ENCODE measurements around the gene GRK6. TPM values are rescaled to one million over a fixed set of nuclear protein-coding genes. Genes with fewer than 3 reads are reported as not detected.

The GRK6 gene
- total RNA-seq, 3 donors from 2014 or later, result 21.3 to 25.0 (median 22.1) TPM

DNA sequence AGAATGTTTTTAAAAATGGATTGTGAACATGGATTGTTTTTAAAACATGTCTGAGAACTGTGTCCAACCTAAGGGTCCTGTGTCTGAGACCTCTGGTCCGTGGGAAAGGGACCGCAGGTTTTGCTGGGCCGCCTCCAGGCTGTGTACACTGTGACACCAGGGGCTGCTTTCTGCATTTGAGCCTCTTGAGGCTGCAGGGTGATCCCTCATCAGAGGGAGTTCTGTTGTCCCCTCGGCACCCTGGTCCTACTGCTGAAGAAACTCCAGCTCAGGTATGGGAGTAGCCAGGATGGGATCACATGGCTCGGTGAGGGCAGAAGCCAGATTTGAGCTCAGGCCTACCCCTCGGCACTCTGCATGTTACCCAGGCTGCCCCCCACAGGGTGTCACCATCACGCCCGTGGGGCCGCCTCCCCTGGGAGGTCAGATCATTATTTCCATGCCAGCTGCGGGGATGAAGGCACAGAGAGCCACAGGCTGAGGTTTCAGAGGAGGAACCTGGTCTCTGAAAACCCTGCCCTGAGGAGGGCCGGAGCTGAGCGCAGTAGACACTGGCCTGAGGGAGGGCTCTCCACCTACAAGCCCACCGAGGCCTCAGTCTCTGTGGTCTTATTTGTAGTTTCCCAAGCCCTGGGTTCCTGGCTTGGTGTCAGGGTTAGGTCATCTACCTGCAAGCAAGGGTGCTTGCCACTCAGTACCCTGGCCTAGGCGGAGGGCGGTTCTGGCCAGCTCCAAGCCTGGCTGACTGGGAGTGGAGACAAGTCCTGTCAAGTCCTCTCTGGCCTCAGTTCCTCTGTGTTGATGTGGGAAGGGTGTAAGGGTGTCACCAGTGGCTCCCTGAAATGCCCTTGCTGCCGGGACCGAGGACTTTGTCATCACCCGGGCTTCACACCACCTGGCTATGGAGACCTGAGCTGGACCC lies 22.9 kb downstream of the GRK6 start:
- no peak overlapping the region for H3K27ac ChIP-seq
- H3K4me1 ChIP-seq, result peaks cover 0 to 13% of the 10 kb centered on the region in 2 donors
- H3K4me3 ChIP-seq, result no peak overlapping the region

DNA sequence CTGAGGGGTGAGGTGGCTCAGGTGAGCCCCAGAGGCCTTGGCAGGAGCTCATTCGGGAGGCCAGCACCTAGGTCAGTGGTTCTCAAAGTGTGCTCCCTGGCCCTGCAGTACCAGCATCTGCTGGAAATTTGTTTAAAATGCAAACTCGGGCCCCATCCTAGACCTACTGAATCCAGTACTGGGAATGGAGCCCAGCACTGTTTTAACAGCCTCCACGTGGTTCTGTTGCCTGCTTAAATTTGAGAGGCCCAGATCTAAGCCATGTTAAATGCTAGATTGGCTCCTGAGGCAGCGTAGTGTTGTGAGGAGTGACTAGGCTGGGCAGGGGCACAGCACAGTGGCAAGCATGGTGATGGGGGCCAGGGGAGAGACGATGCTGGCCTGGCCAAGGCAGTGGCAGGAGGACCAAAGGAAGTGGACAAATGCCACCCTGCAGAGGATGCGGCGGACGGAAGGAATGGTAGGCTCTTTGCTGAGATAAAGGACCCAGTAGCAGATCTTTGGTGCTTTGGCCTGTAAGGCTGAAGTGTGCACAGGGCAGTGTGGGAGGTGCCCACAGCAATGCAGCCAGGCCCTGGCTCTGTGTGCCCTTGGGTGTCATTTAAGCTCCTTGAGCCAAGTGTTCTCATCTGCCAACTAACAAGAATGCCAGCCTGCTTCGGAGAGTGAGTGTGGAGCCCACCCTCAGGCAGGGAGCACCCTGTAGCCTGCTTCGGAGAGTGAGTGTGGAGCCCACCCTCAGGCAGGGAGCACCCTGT lies 24.4 kb downstream of the GRK6 start:
- no peak overlapping the region for H3K27ac ChIP-seq
- H3K4me1 ChIP-seq, result peaks cover 0 to 13% of the 10 kb centered on the region in 2 donors
- no peaks in the 10 kb centered on the region for H3K9me3 ChIP-seq
- H3K36me3 ChIP-seq, result no peaks in the 10 kb centered on the region
- DNase-seq (ENCODE audit: low spot score in 2 of 2), result no peak
- intact Hi-C loops (cut with DNase I; ENCODE audit: low total_unique reads), result loop anchor here (5.0 to 10.0 kb wide), 2 partner anchors 54 to 336 kb away; no protein-coding TSS in a partner anchor
- no peak overlapping the region for H3K4me3 ChIP-seq
- TF ChIP-seq CTCF (IDR thresholded peaks at IDR 0.05) (no peak), POLR2A (IDR thresholded peaks at IDR 0.05) (no peak), POLR2AphosphoS5 (IDR thresholded peaks at IDR 0.05) (no peak)
- peaks cover 0 to 5% of the 10 kb centered on the region in 2 donors for H3K27me3 ChIP-seq

More for the DNA sequence above, 22.9 kb downstream of the GRK6 start:
- H3K36me3 ChIP-seq, result no peaks in the 10 kb centered on the region
- TF ChIP-seq POLR2AphosphoS5 (IDR thresholded peaks at IDR 0.05) (no peak), POLR2A (IDR thresholded peaks at IDR 0.05) (no peak), CTCF (IDR thresholded peaks at IDR 0.05) (no peak)
- intact Hi-C loops (cut with DNase I; ENCODE audit: low total_unique reads), result loop anchor here (5.0 to 10.0 kb wide), 3 partner anchors 42 to 335 kb away; partner anchors contain the start of gene F12
- no peak for DNase-seq (ENCODE audit: low spot score in 2 of 2)
- no peaks in the 10 kb centered on the region for H3K9me3 ChIP-seq
- H3K27me3 ChIP-seq, result peaks cover 0 to 5% of the 10 kb centered on the region in 2 donors

DNA sequence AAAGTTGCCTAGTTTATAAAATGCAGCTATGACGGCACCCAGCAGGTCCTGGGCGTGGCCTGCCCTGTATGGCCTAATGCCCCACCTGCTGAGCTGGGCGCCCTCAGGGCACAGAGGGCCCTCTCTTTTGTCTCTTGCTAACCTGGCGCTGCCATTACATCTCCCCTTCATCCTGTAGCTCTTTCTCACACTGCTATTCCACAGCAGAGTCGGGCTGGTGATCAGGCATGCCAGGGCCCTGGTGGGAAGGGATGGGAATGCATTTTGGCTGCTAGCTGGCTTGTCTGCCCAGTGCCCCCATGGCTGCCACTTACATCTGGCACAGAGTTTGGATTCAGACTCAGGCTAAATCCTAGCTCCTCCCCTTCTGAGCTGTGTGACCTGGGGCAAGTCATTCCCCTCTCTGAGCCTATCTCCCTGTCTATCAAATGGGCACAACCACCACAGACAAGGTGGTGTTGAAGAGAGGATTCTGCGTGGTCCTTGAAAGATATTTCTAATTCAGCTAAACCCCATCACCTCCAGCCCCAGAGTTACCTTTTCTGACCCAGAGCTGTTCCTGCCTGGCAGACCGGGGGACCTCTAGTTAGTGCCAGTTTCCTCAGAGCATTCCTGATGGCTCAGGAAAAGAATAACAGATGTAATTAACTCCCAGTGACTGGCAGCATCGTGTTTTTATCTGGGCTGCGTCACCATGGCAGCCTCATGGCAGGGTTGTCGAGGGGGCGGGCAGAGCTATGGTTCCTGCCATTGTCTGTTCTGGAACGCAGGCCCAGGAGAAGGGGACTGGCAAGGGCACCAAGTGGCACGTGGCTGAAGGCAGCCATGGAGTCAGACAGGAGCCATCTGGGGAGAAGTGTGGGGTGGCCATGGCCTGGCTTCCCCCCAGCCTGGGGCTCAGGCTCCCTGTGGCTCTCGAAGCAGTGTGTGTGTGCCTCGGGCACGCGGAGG lies 26.5 kb downstream of the GRK6 start:
- DNase-seq (ENCODE audit: low spot score in 2 of 2), result no peak
- H3K4me1 ChIP-seq, result no peaks in the 10 kb centered on the region
- no peaks in the 10 kb centered on the region for H3K9me3 ChIP-seq
- TF ChIP-seq POLR2AphosphoS5 (IDR thresholded peaks at IDR 0.05) (no peak), POLR2A (IDR thresholded peaks at IDR 0.05) (no peak), CTCF (IDR thresholded peaks at IDR 0.05) (no peak)
- H3K4me3 ChIP-seq, result no peak overlapping the region
- H3K27me3 ChIP-seq, result peaks cover 0 to 2% of the 10 kb centered on the region in 2 donors
- peak overlapping the region; percentile 59 to 82 for H3K27ac ChIP-seq
- intact Hi-C loops (cut with DNase I; ENCODE audit: low total_unique reads), result loop anchor here (5.0 to 10.0 kb wide), 2 partner anchors 56 to 338 kb away; no protein-coding TSS in a partner anchor
- no peaks in the 10 kb centered on the region for H3K36me3 ChIP-seq

DNA sequence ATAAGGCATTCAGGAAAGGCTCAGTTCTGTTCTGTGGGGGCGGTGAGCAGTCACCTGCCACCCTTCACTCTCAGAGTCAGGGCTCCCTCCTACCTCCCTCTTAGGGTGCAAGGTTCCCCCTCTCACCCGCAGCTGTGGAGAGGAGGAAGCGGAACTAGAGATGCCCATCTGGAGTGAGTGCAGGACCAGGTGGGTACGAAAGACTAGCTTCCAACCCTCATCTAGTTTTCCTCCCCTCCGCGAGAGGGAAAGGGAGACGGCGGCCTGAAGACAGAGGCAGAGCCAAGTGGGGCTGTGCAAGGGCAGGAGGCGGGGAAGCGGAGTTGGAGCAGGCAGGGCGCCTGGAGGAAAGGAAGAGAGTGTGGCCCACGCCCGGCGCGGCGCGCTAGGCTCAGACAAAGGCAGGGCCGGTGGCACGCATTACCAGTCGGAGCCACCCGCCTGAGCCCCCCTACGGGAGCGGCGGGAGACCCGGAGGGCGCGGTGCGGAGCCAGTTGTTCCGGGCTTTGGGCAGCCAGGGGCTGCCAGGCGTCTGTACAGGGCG lies 27.4 kb downstream of the GRK6 start:
- Histone ChIP-seq H3K36me3 (no peaks in the 10 kb centered on the region), H3K9me3 (no peaks in the 10 kb centered on the region), H3K4me3 (peak overlapping the region; percentile 45 to 79 (median 60)), H3K27ac (peak overlapping the region; percentile 59 to 82), H3K4me1 (no peaks in the 10 kb centered on the region), H3K27me3 (peaks cover 0 to 2% of the 10 kb centered on the region in 2 donors)
- no peak for DNase-seq (ENCODE audit: low spot score in 2 of 2)
- TF ChIP-seq POLR2AphosphoS5 (IDR thresholded peaks at IDR 0.05) (no peak), POLR2A (IDR thresholded peaks at IDR 0.05) (no peak)
- intact Hi-C loops (cut with DNase I; ENCODE audit: low total_unique reads), result loop anchor here (5.0 to 10.0 kb wide), 2 partner anchors 57 to 339 kb away; no protein-coding TSS in a partner anchor

Data from breast epithelium (tissue), 4 donors.